Hematopoietic multipotent progenitor cell treated with erythropoietin and hydrocortisone succinate and interleukin-3 and kit ligand, for 6 days (in vitro differentiated cells): ENCODE data around the gene TEX54.
A peak's percentile ranks its signal among the peaks of the same experiment; 100 is the strongest.
"Not testable (repeated sequence)": the region's sequence is repeated elsewhere in the genome, so short reads cannot be mapped to it uniquely, and the experiment has no call there.

Source experiments
- DNase-seq: peaks from one replicate; pipeline ENCODE4 v3.0.0-alpha.2; 2015

TEX54 gene

DNA sequence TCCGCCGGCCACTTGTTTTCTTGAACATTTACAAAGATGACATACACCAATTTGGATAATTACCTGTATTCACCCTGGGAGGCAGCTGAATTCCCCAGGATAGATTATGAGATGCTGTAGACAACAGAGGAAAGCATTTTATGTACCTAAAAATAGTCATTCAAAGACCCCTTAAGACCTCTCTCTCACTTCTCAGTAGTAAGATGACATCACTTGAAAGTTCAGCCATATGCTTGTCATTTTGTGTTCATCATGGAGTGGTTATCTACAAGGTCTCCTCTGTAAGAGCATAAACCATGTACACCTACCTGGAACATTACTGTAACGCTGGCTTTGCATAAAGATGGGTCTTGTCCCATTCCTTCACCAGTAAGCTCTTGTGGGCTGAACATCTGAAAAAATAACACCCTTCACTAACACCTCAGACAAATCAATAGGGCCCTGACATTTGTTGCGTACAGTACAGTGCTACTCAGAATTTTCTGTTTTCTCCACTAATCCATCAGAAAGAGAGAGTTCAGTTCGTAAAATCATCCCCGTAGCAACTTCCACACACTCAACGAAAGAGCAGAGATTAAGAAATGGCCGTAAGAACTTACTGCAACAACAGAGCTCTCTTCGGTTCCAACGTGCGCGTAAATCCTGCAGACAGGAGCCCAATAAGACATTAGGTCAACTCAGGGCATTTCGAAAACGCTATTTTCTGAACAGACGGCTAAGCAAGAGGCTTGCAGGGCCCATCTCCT is 22.4 kb upstream of the TEX54 start:
- DNase-seq, result peak; percentile 51

DNA sequence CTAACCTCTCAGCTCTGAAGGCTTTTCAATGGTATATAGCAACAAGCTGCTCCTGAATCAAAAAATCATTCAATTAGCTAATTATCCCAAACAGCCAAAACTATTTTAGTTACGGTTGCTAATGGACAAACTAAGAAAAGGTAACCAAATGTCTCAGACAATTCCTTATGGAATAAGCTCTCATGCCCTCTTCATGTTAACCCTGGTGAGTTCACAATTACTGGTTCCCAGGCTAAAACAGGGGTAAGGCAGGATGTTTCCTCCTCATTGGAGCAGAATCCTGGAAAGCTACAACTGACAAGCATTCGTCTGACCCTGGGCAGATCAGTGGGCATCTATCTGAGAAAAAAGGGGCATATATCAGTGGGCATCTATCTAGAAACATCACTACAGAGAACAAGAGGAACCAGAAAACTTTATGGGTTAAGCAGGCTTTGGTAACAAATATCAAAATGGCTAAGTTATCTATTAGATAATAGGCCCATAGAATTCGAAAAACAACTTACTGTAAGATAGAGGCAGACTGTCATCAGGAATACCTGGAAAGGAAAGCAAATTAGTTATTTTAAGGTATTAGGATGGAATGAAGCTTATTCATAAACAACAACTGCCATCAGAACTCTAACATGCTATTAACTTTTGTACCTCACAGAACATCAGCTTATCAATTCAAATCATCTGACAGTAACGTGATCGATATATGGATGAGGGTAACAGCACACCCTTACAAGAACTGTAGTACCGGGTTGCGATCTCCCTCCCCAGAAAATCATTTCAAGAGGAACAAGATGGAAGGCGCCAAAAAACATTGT is 21.6 kb upstream of the TEX54 start:
- DNase-seq, result peak; percentile 57

DNA sequence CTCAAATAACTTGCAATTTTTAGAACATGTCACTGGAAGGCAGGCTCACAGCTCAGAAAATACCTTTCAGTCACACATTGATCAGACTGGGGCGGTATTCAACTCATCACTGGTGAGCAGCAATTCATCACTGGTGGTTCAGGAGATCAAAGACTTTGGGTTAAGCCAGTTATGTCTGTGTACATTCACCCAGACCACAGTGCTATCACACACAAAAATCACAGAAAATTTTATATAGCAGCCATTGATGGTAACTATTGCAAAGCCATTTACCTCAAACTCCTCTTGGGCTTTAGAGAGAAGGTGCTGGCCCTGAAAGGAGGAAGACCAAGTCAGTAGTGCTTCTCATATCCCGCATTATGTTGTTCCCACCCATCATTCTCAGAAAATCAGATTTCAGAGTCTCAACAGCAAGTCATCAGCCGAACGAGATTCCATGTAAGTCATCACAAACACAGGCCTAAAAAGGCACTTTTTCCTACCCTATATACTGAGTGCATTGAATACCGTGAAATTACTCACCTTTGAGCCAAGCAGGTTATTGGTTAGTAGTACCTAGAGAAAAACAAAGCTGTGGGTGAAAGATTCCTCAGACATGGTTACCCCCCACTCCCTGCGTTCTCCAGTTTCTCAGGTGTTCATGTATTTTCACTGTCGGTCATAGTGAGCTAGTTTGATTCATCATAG is 20.8 kb upstream of the TEX54 start:
- DNase-seq, result peak; percentile 26

DNA sequence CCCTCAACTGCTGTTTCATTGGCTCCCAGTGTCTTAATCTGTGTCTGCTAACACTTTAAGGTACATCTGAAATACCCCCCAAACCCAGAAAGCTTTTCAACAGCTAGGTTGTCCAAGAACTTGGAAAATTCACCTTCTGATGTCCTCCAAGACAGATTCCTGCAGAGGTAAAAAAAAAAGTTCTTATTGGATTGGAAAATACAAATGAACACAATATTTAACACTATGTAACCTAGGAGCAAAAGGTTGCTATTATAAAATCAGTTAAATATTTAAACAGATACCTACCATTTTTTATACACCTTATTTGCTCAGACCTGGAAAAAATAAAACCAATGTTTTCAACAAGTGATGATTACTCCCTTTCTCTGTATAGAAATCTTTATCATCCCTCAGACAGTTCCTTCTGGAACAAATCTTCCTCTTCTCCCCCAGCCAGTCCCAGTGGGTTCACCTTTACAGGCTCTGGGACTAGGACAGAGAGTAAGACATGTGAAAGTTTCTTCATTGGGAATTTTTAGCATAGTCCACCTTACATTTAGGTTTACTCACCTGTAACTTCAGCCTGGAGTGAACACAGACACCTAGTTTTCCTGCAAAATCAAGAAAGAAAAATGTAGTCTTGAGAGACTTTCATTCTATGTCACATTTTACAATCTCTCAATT is 20.0 kb upstream of the TEX54 start:
- no peak for DNase-seq

DNA sequence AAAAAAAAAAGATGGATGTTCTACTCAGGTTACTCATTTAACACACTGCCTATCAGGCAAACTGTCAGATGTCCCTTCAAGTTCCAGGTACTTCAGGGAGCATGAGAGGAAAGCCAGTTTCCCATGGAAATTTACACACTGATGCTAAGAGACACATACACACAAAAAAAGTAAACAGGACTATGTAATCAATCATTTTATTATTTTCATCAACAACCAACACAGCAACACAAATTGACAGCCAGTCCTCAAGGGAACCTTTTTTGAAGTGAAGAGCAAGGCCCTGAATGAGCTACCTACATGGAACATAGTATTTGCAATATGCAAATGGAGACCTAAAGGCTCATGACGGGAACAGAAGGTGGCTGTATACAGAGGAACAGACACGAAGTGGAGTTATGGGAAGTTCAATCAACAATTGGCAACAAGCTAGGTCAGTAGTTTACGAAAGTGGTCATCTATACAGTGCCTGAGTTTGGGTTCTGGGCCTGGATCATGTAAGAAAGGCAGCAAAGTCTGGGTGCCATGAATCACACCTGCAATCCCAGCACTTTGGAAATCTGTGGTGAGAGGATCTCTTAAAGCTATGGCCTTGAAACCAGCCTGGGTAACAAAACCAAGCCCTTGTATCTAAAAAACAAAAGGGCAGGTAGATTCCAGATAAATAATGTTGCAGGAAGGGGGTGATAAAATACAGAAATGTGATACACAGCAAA is 19.3 kb upstream of the TEX54 start:
- peak; percentile 41 for DNase-seq

DNA sequence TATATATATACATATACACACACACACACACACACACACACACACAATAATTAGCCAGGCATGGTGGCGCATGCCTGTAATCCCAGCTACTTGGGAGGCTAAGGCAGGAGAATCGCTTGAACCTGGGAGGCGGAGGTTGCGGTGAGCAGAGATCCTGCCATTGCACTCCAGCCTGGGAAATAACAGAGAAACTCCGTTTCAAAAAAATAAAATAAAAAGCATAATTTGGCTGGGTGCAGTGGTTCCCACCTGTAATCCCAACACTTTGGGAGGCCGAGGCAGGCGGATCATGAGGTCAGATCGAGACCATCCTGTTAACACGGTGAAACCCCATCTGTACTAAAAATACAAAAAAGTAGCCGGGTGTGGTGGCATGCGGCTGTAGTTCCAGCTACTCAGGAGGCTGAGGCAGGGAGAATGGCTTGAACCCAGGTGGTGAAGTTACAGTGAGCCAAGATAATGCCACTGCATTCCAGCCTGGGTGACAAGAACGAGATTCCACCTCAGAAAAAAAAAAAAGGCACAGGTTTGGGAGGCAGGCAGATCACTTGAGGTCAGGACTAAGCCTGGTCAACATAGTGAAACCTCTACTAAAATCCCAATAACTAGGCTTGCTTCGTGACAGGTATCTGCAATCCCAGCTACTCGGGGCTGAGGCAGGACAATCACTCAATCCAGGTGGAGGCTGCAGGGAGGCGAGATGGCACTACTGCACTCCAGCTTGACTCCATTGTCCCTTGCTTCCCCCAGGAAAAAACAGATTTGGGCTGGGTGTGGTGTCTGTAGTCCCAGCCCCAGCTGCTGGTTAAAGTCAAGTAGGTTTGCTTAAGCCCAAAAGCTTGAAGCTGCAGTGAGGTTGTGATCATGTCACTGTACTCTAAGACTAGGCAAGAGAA is 18.5 kb upstream of the TEX54 start:
- DNase-seq, result peak; percentile 69

DNA sequence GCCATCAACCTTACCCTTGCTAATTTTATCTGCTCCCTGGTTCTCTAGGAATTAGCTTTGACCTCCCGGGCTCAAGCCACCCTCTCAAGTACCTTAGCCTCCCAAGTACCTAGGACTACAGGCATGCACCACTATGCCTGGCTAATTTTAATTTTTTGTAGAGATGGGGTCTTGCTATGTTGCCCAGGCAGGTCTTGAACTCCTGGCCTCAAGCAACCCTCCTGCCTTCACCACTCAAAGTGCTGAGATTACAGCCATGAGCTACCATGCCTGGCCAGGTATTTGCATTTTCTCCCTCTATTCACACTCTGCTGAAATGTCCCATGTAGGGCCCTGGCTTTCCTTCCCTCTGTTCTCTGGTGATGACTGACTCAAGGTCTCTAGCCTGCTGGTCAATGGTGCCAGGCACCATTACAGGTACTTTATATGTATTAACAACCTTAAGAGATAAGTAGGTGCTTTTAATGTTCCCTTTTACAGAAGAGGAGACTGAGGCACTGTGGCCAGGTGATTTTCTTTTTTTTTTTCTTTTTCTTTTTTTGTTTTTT is 15.2 kb upstream of the TEX54 start:
- no peak for DNase-seq

DNA sequence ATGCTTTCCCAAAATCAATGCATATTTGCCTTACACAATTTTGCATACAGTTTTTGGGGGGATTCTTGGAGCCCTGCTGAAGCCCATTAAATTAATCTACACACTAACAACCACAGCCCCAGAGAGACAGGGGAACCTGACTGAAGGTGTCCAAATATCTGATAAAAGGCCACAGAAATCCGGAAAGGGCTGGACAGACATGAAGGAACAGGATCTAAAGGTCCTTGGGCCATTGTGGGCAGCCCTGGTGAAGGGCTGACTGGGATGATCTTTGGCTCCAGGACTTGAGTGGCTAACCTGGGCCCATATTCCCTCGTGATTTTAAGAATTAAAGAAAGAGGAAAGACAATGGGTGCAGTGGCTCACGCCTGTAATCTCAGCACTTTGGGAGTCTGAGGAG is 13.5 kb upstream of the TEX54 start:
- DNase-seq, result no peak

DNA sequence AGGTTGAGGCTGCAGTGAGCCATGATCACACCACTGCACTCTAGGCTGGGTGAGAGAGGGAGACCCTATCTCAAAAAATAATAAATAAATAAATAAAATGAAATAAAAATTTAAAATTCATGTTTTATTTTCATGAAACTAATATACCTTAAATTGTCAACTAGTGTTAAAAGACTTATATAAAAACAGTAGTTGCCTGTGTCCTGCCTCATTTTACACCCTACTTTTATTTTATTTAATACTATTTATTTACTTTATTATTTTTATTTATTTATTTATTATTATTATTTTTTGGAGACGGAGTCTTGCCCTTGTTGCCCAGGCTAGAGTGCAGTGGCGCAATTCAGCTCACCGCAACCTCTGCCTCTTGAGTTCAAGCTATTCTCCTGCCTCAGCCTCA is 11.5 kb upstream of the TEX54 start:
- DNase-seq, result no peak

DNA sequence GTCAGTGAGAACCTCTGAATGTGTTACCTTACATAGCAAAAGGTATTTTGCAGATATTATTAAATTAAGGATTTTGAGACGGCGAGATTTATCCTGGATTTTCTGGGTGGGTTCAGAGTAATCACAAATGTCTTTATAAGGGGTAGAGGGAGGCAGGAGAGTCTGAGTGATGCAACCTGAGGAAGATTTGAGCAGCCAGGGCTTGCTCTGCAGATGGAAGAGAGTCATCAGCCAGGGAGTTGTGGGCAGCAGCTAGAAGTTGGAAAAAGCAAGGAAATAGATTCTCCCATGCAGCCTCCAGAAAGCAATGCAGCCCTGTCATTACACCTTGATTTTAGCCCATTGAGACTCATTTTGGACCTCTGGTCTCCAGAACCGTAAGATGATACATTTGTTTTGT is 10.8 kb upstream of the TEX54 start:
- DNase-seq, result no peak

DNA sequence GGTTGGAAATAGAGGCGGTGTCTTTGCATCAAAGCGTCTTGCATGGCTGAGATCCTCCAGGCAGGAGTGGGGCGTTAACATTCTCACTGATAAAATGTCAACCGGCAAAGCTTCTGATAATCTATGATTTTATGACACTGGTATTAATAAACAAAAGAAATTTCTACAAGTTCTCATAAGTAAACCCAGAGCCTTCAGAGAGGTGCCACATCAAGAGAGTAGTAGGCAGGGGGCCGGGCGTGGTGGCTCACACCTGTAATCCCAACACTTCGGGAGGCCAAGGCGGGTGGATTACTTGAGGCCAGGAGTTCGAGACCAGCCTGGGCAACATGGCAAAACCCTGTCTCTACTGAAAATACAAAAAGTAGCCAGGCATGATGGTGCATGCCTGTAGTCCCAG is 10.2 kb upstream of the TEX54 start:
- not testable (repeated sequence) for DNase-seq

DNA sequence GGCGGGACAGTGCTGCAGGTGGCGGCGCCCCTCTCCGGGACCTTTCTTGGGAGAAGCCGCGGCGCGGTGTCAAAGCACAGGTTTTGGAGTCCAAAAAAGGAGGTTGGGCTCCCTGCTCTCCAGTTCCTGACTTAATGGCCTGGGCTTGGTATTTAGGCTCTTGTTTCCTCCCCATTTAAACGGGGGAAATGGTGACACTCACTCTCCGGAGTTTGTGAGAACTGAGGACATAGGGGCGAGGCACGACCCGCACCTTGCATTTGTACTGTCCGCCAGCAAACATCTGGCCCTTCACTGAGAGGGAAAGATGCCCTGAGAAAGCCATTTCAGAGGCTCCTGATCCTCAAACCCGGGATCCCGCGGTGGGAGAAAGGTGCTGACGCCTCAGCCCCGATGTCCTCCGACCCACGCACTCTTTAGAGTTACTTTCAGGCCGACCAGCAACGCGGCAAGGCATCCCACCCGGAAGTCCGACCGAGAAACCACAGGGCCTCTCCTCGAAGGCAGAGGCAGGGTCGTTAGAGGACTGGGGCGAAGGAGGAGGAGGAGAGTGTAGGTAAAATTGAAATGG is 9.6 kb upstream of the TEX54 start:
- DNase-seq, result no peak

DNA sequence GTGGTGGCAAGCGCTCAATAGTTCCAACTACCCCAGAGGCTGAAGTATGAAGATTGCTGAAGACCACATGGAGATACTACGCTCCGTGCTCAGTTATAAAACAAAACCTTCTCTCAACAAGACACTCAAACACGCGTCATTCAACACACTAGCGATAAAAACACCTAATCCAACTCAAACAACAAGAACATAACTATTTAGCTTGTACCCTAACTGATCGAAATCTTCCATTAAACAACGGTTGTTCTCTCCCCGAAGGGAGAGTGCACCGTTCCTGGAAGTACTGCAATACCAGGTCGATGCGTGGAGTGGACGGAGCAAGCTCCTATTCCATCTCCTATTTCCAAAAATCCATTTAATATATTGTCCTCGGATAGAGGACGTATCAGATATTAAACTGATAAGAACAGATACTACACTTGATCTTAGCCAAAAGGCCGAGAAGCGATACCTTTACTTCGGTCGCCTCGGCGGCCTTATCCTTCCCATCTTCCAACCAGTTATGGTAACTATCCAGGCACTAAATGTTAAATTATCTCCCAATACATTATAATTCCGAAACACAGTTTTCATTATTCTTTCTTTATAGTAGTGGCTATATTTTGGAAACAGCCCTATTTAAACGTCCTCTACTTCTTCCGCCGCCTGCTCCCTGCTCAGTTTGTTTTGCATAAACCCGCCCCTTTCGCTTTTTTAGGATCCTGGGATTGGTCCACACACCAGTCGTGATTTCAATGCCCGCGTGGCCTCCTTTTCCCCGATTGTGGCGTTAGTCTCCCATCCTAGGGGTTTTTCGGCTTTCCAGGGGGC is 8.9 kb upstream of the TEX54 start:
- peak; percentile 99 for DNase-seq

DNA sequence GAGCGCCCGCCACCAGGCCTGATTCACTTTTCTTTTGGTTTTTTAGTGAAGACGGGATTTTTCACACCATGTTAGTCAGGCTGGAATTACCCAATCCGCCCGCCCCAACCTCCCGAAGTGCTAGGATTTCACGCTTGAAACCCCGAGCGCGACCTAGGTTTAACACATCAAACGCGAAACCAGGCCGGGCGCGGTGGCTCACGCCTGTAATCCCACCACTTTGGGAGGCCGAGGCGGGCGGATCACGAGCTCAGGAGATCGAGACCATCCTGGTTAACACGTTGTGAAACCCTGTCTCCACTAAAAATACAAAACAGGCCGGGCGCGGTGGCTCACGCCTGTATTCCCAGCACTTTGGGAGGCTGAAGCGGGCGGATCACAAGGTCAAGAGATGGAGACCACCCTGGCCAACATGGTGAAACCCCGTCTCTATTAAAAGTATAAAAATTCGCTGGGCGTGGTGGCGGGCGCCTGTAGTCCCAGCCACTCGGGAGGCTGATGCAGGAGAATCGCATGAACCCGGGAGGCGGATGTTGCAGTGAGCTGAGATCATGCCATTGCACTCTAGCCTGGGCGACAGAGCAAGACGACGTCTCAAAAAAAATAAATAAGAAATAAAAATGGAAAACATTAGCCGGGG is 8.2 kb upstream of the TEX54 start:
- peak; percentile 70 for DNase-seq

DNA sequence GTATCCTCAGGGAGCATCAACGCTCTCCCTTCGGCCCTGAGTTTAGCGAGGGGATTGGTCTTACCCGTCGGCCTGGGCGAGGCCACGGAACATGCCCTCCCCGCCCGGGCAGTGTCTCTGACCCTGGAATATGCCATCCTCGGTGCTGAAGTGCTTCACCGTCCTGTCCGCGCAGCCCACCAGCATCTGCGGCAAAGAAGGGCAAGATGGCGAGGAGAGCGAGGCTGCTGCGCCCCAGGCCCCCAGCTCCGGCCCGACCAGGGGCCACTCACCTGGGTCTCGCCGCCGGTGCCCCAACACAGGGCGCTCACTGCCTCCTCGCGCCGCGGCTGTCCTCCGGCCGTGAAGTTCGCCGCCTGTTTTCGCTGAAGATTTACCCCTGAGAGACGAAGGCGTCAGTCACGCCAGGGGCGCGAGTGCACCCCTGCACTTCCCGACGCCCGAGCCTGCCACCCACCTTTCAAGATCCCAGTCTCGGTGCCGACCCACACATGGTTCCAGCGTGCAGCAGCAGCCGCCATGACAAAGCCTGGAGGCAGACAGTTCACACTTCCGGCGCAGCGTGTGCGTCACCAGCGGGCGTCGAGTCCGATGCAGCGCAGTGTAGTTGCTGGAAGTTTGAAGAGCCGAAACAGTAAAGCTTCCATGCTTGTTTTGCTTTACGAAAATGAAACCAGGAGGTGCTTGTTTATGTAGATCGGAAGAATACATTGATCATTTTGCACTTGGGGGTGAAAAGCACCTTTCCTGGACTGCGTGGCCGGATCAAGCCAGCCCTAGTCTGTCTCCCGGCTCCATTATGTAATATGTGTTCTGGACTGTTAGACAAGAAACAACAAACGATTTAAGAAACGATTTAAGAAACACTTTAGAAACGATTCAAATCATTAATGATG is 6.7 kb upstream of the TEX54 start, which contains the start of gene WDR74:
Gene WDR74, minus strand, starts transcription at position 541 of the 896 bp plus-strand sequence. Its CDS starts 20 bp downstream, at position 521.
- DNase-seq, result peak; percentile 97

DNA sequence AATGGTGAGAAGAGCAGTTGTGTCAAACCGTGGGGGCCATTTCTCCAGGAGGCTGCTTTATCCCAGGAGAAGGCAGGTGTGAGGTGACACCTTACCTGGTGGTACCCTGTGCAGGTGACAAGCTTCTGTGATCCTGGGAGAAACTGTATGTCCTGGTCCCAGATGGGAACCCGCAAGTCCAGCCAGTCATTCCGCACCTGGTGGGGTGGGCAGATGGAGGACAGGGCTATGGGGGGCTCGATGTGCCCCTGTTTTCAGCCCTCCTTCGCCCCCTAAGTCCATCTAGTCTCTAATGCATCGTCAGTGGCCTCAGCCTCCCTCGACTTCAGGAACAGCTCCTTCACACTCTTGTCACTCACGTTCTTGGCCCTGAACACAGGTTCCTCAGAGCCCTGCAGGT is 2.7 kb upstream of the TEX54 start:
- no peak for DNase-seq

DNA sequence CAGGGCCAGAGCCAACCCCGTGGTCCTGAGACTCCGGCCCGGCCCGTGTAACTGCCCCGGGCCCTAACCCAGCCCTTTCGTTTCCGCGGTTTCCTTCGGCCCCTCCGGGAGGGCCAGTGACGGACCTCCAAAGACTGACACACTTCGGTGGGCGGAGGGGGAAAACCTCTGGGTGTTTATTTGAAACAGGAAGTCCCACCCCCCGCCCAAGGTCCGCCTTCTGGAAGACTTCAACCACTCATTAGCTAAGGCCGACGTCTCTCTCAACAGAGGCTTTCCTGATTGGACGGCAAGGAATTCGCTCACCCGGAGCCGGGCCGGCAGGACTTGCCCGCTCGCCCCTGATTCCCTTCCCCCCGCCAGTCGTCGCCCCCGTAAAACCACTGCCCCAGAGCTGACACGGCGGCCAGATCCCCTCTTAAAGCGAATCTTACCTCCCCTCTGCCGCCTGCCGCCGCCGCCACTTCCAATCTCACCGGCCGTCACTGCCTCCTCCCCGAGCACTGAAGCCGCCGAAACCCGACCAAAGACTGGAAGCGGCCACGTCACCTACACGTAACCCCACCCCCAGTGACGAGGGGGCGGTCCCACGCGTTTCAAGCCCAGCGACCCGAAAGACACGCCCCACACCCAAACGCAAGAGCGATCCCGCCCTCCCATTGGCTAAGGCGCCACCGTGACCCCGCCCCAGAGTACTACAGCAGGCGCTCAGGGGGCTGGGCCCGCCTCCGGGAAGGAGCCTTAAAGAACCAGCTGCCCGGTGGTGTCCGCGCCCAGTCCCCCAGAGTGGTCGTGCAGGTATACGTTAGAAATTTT is 913 bp downstream of the TEX54 start, which contains the start of gene STX5:
Gene STX5, minus strand, starts transcription at position 532 of the 816 bp plus-strand sequence. CDS start 808 bp downstream, outside the sequence.
- peak; percentile 100 for DNase-seq
